ENCODE measurements around the gene NANP. TPM values are rescaled to one million over a fixed set of nuclear protein-coding genes. Genes with fewer than 3 reads are reported as not detected.

NANP gene
- total and polyA plus RNA-seq, 2 of the 13 experiments (the other 11 are each of a cell fraction or from before 2014, with no cell fraction given) = 8.9 to 21.5 TPM

DNA sequence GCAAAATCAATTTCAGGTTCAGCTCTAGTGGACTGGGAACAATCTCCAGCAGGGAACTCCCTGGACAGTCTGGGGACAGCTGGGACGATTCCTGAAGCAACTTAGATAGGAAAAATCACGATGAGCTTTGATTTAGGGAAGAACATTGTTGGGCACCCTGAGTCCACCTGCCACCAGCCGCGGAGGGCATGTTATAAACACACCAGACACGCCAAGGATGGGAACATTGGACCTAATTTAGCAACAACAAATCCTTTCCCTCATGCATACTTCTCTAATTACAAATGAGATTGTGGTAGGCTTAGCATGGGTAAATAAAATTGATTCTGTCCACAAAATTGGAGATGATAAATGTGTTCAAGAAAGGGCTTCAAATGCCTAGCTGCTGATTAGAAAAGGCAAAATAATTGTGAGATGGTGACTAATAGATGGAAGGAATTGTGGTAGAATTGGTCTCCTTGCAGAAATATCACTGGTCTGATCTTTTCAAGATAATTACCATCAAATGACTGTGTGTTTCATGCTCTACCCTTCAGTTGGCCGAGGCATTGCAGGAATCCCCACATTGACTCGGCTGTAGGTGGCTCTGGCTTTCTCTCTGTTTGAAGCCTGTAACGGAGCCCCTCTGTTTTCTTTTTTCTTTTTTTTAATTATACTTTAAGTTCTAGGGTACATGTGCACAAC, 6.1 kb upstream of the NANP start:
- H3K4me1 ChIP-seq (ENCODE audit: insufficient read depth, low read length) = peaks cover 9% of the 10 kb centered on the region
- H3K79me2 ChIP-seq (ENCODE audit: insufficient read depth, low read length) = peaks cover 7% of the 10 kb centered on the region
- no TSS peak for BruUV-seq (replicated peaks)
- no peak overlapping the region for H2AFZ ChIP-seq (ENCODE audit: low read length)
- in situ Hi-C loops (cut with HindIII; ENCODE audit: extremely low pct_ligation_motif_present, low pct_unique_long_range_greater_than_20kb) = no loop called here
- no peak for TF ChIP-seq MYC (CRISPR knock-in tag; IDR thresholded peaks at IDR 0.05; ENCODE audit: borderline replicate concordance)
- no peak for TF ChIP-seq JUND (CRISPR knock-in tag; IDR thresholded peaks at IDR 0.05)
- TF ChIP-seq ZNF878 (CRISPR knock-in tag; IDR thresholded peaks at IDR 0.05) = no peak
- TF ChIP-seq RCOR2 (CRISPR knock-in tag; IDR thresholded peaks at IDR 0.05) = no peak
- TF ChIP-seq NFKBIZ (CRISPR knock-in tag; IDR thresholded peaks at IDR 0.05) = no peak
- no peak for TF ChIP-seq ZNF644 (CRISPR knock-in tag; IDR thresholded peaks at IDR 0.05; ENCODE audit: low read depth)
- TF ChIP-seq, protein P1, sequence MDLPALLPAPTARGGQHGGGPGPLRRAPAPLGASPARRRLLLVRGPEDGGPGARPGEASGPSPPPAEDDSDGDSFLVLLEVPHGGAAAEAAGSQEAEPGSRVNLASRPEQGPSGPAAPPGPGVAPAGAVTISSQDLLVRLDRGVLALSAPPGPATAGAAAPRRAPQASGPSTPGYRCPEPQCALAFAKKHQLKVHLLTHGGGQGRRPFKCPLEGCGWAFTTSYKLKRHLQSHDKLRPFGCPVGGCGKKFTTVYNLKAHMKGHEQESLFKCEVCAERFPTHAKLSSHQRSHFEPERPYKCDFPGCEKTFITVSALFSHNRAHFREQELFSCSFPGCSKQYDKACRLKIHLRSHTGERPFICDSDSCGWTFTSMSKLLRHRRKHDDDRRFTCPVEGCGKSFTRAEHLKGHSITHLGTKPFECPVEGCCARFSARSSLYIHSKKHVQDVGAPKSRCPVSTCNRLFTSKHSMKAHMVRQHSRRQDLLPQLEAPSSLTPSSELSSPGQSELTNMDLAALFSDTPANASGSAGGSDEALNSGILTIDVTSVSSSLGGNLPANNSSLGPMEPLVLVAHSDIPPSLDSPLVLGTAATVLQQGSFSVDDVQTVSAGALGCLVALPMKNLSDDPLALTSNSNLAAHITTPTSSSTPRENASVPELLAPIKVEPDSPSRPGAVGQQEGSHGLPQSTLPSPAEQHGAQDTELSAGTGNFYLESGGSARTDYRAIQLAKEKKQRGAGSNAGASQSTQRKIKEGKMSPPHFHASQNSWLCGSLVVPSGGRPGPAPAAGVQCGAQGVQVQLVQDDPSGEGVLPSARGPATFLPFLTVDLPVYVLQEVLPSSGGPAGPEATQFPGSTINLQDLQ (CRISPR knock-in tag; IDR thresholded peaks at IDR 0.05) = no peak
- TF ChIP-seq, protein P2, sequence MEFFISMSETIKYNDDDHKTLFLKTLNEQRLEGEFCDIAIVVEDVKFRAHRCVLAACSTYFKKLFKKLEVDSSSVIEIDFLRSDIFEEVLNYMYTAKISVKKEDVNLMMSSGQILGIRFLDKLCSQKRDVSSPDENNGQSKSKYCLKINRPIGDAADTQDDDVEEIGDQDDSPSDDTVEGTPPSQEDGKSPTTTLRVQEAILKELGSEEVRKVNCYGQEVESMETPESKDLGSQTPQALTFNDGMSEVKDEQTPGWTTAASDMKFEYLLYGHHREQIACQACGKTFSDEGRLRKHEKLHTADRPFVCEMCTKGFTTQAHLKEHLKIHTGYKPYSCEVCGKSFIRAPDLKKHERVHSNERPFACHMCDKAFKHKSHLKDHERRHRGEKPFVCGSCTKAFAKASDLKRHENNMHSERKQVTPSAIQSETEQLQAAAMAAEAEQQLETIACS (CRISPR knock-in tag; IDR thresholded peaks at IDR 0.05) = no peak
- TF ChIP-seq GABPB1 (CRISPR knock-in tag; IDR thresholded peaks at IDR 0.05) = no peak
- no peak for TF ChIP-seq ZNF343 (CRISPR knock-in tag; IDR thresholded peaks at IDR 0.05)
- TF ChIP-seq HMG20B (CRISPR knock-in tag; conservative IDR thresholded peaks at IDR 0.05) = no peak
- no peak for TF ChIP-seq FIP1L1 (IDR thresholded peaks at IDR 0.05; ENCODE audit: borderline replicate concordance, insufficient read depth, low read depth, low read length)
- TF ChIP-seq, protein P3, sequence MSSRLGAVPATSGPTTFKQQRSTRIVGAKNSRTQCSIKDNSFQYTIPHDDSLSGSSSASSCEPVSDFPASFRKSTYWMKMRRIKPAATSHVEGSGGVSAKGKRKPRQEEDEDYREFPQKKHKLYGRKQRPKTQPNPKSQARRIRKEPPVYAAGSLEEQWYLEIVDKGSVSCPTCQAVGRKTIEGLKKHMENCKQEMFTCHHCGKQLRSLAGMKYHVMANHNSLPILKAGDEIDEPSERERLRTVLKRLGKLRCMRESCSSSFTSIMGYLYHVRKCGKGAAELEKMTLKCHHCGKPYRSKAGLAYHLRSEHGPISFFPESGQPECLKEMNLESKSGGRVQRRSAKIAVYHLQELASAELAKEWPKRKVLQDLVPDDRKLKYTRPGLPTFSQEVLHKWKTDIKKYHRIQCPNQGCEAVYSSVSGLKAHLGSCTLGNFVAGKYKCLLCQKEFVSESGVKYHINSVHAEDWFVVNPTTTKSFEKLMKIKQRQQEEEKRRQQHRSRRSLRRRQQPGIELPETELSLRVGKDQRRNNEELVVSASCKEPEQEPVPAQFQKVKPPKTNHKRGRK (CRISPR knock-in tag; IDR thresholded peaks at IDR 0.05) = no peak
- no peak for TF ChIP-seq ZNF44 (CRISPR knock-in tag; IDR thresholded peaks at IDR 0.05)
- TF ChIP-seq, protein P4, sequence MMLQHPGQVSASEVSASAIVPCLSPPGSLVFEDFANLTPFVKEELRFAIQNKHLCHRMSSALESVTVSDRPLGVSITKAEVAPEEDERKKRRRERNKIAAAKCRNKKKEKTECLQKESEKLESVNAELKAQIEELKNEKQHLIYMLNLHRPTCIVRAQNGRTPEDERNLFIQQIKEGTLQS (CRISPR knock-in tag; IDR thresholded peaks at IDR 0.05) = no peak
- H3K27me3 ChIP-seq (ENCODE audit: control insufficient read depth in 1 of 2, insufficient read depth in 2 of 2, low read length in 2 of 2) = no peaks in the 10 kb centered on the region
- POLR2A ChIA-PET = no interaction called here
- no peaks in the 10 kb centered on the region for H3K9me3 ChIP-seq (ENCODE audit: low read length)
- H4K20me1 ChIP-seq (ENCODE audit: insufficient read depth, low read length) = no peaks in the 10 kb centered on the region
- no peak overlapping the region for H3K9ac ChIP-seq (ENCODE audit: insufficient read depth, low read depth, low read length)
- intact Hi-C loops (cut with micrococcal nuclease; ENCODE audit: unreplicated experiment) = no loop called here
- CTCF ChIA-PET (ENCODE audit: low intra/inter-chr PET ratio, low total read pairs) = no interaction called here
- H3K27ac ChIP-seq (ENCODE audit: extremely low read length, insufficient read depth, low read length) = no peak overlapping the region
- no peak overlapping the region for H3K4me2 ChIP-seq (ENCODE audit: low read depth, low read length)
- DNase-seq (ENCODE audit: low spot score) = no peak
- no peak for FAIRE-seq
- H3K36me3 ChIP-seq (replicated peaks in 1 of 2; ENCODE audit: control insufficient read depth in 1 of 2, insufficient read depth in 2 of 2, low read length in 2 of 2) = no peaks in the 10 kb centered on the region
- WGBS (ENCODE audit: low lambda C conversion rate) = 82% methylated on average over 8 of the region's 8 CpGs
- H3K4me3 ChIP-seq (replicated peaks in 1 of 3; ENCODE audit: insufficient read depth in 1 of 3, low read depth in 2 of 3, low read length in 3 of 3) = no peak overlapping the region
- no peak for ATAC-seq

All from HepG2 (cell line).